A549 (cell line): ENCODE measurements around the gene GABBR1.

ENCODE experiments used
- CHD2 ChIP-seq: fragments of 150-350 bp; IDR thresholded peaks from 2 replicates; pipeline ENCODE4 v1.6.1; 2014; ENCODE audit warnings: low read length; ENCODE audit not compliant: partially characterized antibody
- TF ChIP-seq, protein P1 (sequence below): fragments of 250-450 bp; sonication (Bioruptor Pico); IDR thresholded peaks from 2 replicates; pipeline ENCODE4 v1.5.0; 2021; ENCODE audit warnings: mild to moderate bottlenecking, moderate library complexity, borderline replicate concordance
- TF ChIP-seq, protein P2 (sequence below): fragments of >200 bp; sonication (Bioruptor Twin); formaldehyde crosslinking; IDR thresholded peaks from 3 replicates; pipeline ENCODE4 v1.5.1; 2016
- TF ChIP-seq, protein P3 (sequence below): fragments of 450-650 bp; IDR thresholded peaks from 2 replicates; pipeline ENCODE4 v1.6.1; 2014; ENCODE audit warnings: antibody characterized with exemption

DNA sequence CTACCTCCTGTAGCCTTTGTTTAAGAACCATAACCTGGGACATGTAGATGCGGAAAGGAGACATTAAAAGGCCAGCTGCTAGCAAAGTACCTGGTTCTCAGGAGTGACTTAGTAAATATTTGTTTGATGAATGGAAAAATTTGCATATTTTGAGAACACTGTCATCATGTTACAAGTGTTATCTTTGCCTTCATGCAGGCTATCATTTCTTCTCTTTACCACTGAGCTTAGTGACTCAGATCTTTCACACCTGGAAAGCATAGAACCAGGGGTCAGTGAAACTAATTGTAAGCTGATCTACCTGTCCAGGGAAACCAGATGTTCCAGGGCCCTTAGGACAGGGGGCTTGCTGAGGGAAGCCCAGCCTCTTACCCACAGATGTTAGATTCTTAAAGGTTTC is 42.6 kb upstream of the GABBR1 start:
- TF ChIP-seq, protein P1, sequence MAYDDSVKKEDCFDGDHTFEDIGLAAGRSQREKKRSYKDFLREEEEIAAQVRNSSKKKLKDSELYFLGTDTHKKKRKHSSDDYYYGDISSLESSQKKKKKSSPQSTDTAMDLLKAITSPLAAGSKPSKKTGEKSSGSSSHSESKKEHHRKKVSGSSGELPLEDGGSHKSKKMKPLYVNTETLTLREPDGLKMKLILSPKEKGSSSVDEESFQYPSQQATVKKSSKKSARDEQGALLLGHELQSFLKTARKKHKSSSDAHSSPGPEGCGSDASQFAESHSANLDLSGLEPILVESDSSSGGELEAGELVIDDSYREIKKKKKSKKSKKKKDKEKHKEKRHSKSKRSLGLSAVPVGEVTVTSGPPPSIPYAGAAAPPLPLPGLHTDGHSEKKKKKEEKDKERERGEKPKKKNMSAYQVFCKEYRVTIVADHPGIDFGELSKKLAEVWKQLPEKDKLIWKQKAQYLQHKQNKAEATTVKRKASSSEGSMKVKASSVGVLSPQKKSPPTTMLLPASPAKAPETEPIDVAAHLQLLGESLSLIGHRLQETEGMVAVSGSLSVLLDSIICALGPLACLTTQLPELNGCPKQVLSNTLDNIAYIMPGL, result no peak
- TF ChIP-seq, protein P2, sequence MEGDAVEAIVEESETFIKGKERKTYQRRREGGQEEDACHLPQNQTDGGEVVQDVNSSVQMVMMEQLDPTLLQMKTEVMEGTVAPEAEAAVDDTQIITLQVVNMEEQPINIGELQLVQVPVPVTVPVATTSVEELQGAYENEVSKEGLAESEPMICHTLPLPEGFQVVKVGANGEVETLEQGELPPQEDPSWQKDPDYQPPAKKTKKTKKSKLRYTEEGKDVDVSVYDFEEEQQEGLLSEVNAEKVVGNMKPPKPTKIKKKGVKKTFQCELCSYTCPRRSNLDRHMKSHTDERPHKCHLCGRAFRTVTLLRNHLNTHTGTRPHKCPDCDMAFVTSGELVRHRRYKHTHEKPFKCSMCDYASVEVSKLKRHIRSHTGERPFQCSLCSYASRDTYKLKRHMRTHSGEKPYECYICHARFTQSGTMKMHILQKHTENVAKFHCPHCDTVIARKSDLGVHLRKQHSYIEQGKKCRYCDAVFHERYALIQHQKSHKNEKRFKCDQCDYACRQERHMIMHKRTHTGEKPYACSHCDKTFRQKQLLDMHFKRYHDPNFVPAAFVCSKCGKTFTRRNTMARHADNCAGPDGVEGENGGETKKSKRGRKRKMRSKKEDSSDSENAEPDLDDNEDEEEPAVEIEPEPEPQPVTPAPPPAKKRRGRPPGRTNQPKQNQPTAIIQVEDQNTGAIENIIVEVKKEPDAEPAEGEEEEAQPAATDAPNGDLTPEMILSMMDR, result no peak
- TF ChIP-seq CHD2, result no peak
- TF ChIP-seq, protein P3, sequence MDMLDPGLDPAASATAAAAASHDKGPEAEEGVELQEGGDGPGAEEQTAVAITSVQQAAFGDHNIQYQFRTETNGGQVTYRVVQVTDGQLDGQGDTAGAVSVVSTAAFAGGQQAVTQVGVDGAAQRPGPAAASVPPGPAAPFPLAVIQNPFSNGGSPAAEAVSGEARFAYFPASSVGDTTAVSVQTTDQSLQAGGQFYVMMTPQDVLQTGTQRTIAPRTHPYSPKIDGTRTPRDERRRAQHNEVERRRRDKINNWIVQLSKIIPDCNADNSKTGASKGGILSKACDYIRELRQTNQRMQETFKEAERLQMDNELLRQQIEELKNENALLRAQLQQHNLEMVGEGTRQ, result no peak
